Karpas-422 (cell line): ENCODE measurements around the gene CCL8. TPM values are rescaled to one million over a fixed set of nuclear protein-coding genes. Genes with fewer than 3 reads are reported as not detected.

Experiments
- DNase-seq: peaks from one replicate; pipeline ENCODE4 v3.0.0-alpha.2; 2015
- H2AFZ ChIP-seq: fragments of 200-600 bp; sonication (generic); 2 replicates; pipeline ENCODE4 v1.6.1; 2014; ENCODE audit warnings: antibody characterized with exemption, low read length, mixed read lengths
- H3K27ac ChIP-seq: fragments of 200-600 bp; sonication (generic); 2 replicates; pipeline ENCODE4 v1.5.1; 2014; ENCODE audit warnings: mild to moderate bottlenecking, low read length, moderate library complexity
- H3K27me3 ChIP-seq: fragments of 200-600 bp; sonication (generic); 2 replicates; pipeline ENCODE4 v1.6.1; 2014; ENCODE audit warnings: low read length, mixed read lengths
- H3K36me3 ChIP-seq: fragments of 200-600 bp; sonication (generic); 2 replicates; pipeline ENCODE4 v1.6.1; 2014; ENCODE audit warnings: low read length, mixed read lengths; ENCODE audit not compliant: insufficient read depth
- H3K4me1 ChIP-seq: fragments of 200-600 bp; sonication (generic); 2 replicates; pipeline ENCODE4 v1.6.1; 2014; ENCODE audit warnings: mild to moderate bottlenecking, low read length, mixed read lengths
- H3K4me2 ChIP-seq: fragments of 200-600 bp; sonication (generic); 2 replicates; pipeline ENCODE4 v1.6.1; 2014; ENCODE audit warnings: low read length, low read depth, mild to moderate bottlenecking; ENCODE audit not compliant: poor library complexity, severe bottlenecking
- H3K4me3 ChIP-seq: fragments of 200-600 bp; sonication (generic); 2 replicates; pipeline ENCODE4 v1.5.1; 2014; ENCODE audit warnings: mild to moderate bottlenecking, antibody characterized with exemption, low read length, mixed read lengths
- H3K79me2 ChIP-seq: fragments of 200-600 bp; sonication (generic); 2 replicates; pipeline ENCODE4 v1.6.1; 2014; ENCODE audit warnings: mild to moderate bottlenecking, low read length, mixed read lengths
- H3K9ac ChIP-seq: fragments of 200-600 bp; sonication (generic); 2 replicates; pipeline ENCODE4 v1.6.0; 2014; ENCODE audit warnings: low read length
- H3K9me2 ChIP-seq: fragments of 200-600 bp; sonication (generic), shearing (Covaris generic); replicated peaks from 2 replicates; pipeline ENCODE4 v1.6.0; 2014; ENCODE audit warnings: mild to moderate bottlenecking, low read length, moderate library complexity; ENCODE audit not compliant: insufficient read depth
- H3K9me3 ChIP-seq: fragments of 300-700, 200-600 bp; sonication (generic); 2 replicates; pipeline ENCODE4 v1.6.1; 2014; ENCODE audit warnings: low read length, mixed read lengths
- H4K20me1 ChIP-seq: fragments of 200-600 bp; sonication (generic); 2 replicates; pipeline ENCODE4 v1.6.1; 2014; ENCODE audit warnings: mild to moderate bottlenecking, antibody characterized with exemption, low read length, low read depth; ENCODE audit not compliant: insufficient read depth
- total RNA-seq: library from RNA; depleted of rRNA; stranded (reverse); fragments of >200 nt; shearing (Covaris generic); gene quantifications from 2 replicates; pipeline ENCODE4 v1.2.3, GENCODE V29; 2014; ENCODE audit warnings: low replicate concordance

The CCL8 gene
- total RNA-seq, 1 experiment from 2014 or later: not detected

DNA sequence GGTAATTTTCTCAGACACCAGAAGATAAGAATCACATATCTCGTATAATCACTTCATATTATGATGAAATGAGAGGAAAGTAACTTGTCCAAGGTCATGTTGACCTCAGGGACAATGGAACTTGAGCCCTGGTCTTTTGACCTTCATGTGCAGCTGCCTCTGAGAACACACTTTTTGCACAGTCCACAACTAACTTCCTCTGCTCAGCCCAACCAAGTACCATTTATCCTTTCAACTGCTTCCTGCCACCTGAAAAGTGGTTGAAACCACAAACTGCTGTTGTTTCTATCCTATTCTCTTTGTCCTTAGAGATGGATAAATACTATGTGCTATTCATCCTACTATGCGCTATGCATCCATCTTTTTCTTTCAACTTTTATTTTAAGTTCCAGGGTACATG, 46.1 kb downstream of the CCL8 start:
- Histone ChIP-seq H3K79me2 (no peaks in the 10 kb centered on the region), H4K20me1 (no peaks in the 10 kb centered on the region), H3K4me3 (no peak overlapping the region), H3K4me2 (no peak overlapping the region), H2AFZ (no peak overlapping the region), H3K36me3 (no peaks in the 10 kb centered on the region), H3K9ac (no peak overlapping the region), H3K27ac (no peak overlapping the region), H3K4me1 (no peaks in the 10 kb centered on the region), H3K9me3 (no peaks in the 10 kb centered on the region), H3K9me2 (no peaks in the 10 kb centered on the region), H3K27me3 (no peaks in the 10 kb centered on the region)
- no peak for DNase-seq

GRCh38 chr17:34366010-34366409, 46.8 kb downstream of the CCL8 start:
- H4K20me1 ChIP-seq: no peaks in the 10 kb centered on the region
- no peaks in the 10 kb centered on the region for H3K27me3 ChIP-seq
- H3K9me2 ChIP-seq: no peaks in the 10 kb centered on the region
- no peaks in the 10 kb centered on the region for H3K4me1 ChIP-seq
- no peaks in the 10 kb centered on the region for H3K79me2 ChIP-seq
- no peak for DNase-seq
- H2AFZ ChIP-seq: no peak overlapping the region
- no peak overlapping the region for H3K4me3 ChIP-seq
- no peak overlapping the region for H3K4me2 ChIP-seq
- H3K9ac ChIP-seq: no peak overlapping the region
- H3K27ac ChIP-seq: no peak overlapping the region
- no peaks in the 10 kb centered on the region for H3K36me3 ChIP-seq
- no peaks in the 10 kb centered on the region for H3K9me3 ChIP-seq

- Histone ChIP-seq H3K9me2 (no peaks in the 10 kb centered on the region), H3K9ac (no peak overlapping the region), H3K36me3 (no peaks in the 10 kb centered on the region), H3K27ac (no peak overlapping the region), H3K4me2 (no peak overlapping the region), H4K20me1 (no peaks in the 10 kb centered on the region), H3K4me3 (no peak overlapping the region), H3K9me3 (no peaks in the 10 kb centered on the region), H3K27me3 (no peaks in the 10 kb centered on the region), H3K79me2 (no peaks in the 10 kb centered on the region), H2AFZ (no peak overlapping the region), H3K4me1 (no peaks in the 10 kb centered on the region)
- no peak for DNase-seq
Measured at GRCh38 chr17:34366529-34367107, 47.4 kb downstream of the CCL8 start.

DNA sequence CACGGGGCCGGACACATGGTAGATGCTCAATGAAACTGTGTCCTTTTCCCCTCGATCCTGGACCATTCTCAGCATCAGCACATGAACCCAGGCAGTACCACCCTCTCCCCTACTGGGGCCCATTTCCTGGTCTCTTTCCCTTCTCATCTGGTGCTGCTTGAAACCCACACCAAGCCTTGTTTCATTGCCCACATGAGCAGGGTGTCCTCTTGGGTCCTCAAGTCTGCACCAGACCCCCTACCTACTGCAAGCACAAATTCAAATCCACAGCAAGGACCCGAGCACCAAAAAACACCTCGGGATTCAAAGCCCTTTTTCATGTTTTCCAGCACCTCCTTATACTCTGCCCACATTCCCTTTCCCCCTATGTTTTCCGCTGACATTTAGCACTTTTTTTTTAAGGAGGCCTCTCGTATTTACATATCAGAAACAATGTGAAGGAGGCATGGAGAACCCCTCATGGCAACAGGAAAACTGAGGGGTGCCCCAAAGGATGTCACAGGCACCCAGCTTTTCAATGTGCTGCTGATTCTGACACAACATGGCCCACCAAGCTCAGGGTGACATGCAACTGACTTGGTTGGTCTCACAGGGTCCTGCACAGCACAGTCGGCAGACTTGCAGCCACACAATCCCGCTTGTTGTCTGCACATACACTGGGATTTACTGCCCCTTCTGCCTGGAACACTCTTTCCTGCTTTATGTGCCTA, 48.4 kb downstream of the CCL8 start:
- Histone ChIP-seq H3K9me2 (no peaks in the 10 kb centered on the region), H3K27me3 (no peaks in the 10 kb centered on the region), H3K4me3 (no peak overlapping the region), H3K4me1 (no peaks in the 10 kb centered on the region), H3K36me3 (no peaks in the 10 kb centered on the region), H2AFZ (no peak overlapping the region), H3K79me2 (no peaks in the 10 kb centered on the region), H3K27ac (no peak overlapping the region), H4K20me1 (no peaks in the 10 kb centered on the region), H3K9ac (no peak overlapping the region), H3K4me2 (no peak overlapping the region), H3K9me3 (no peaks in the 10 kb centered on the region)
- no peak for DNase-seq

DNA sequence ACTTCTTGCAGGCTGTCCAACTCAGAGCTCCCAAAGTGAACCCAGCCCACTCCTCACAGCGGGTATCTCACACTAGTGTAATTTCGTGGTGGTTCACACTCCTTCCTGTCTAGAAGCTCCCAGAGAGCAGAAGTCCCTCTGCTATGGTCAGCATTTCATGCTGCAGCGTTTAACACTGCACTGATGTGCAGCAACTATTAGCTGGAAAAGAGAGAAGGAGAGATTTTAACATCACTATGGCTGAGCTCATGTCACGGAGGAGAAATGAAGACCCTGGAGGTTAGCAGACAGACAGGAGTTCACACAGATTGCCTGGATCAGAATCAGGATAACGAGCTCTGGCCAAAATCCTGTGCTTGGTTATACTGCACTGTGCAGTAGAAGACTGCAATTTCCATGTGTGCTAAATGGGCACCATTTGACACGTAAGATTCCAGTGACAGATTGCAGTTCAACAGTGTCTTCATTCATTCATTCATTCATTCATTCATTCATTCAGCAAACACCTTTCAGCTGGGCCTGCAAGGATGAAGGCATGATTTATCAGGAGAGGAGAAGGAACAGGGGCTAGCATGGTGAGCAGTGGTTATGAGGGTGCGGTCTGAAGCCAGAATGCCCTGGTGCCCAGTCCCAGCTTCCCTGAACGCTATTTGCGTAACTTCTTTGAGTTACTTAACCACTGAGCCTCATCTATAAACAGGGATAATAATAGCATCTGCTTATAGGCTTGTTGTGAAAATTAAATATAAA, 49.1 kb downstream of the CCL8 start:
- no peaks in the 10 kb centered on the region for H3K9me3 ChIP-seq
- H3K9me2 ChIP-seq: no peaks in the 10 kb centered on the region
- no peak overlapping the region for H3K27ac ChIP-seq
- no peak overlapping the region for H3K4me2 ChIP-seq
- DNase-seq: no peak
- no peaks in the 10 kb centered on the region for H3K27me3 ChIP-seq
- H3K9ac ChIP-seq: no peak overlapping the region
- no peaks in the 10 kb centered on the region for H3K4me1 ChIP-seq
- H2AFZ ChIP-seq: no peak overlapping the region
- no peaks in the 10 kb centered on the region for H3K36me3 ChIP-seq
- no peak overlapping the region for H3K4me3 ChIP-seq
- no peaks in the 10 kb centered on the region for H3K79me2 ChIP-seq
- no peaks in the 10 kb centered on the region for H4K20me1 ChIP-seq

DNA sequence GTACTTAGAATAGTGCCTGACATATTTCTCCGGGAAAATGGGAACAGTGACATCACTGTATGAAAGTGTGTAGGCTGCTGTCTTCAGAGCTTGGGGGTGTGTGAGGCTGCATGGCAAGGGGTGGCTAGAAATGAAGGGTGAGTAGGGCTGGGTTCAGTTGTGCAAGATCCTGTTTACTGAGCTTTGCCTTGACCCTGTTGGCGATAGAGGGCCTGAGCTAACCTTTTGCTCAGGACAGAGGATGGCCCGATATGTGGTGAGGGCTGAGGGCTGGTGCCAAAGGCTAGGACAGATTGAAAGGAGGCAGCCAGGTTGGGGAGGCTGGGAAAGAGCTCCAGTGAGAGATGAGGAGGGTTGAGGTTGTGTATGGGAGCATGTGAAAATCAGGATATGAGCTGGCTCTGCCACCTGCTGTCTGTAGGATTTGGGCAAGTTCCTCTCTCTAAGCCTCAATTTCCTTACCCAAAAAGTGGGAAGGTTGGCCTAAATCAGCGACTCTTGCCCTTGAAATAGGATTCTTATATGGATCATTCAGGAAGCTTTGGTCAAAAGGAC, 49.8 kb downstream of the CCL8 start:
- no peaks in the 10 kb centered on the region for H3K27me3 ChIP-seq
- H3K36me3 ChIP-seq: no peaks in the 10 kb centered on the region
- no peak overlapping the region for H2AFZ ChIP-seq
- H3K27ac ChIP-seq: no peak overlapping the region
- DNase-seq: no peak
- H3K4me2 ChIP-seq: no peak overlapping the region
- H3K9me2 ChIP-seq: no peaks in the 10 kb centered on the region
- H3K4me1 ChIP-seq: no peaks in the 10 kb centered on the region
- H3K4me3 ChIP-seq: no peak overlapping the region
- no peaks in the 10 kb centered on the region for H4K20me1 ChIP-seq
- no peak overlapping the region for H3K9ac ChIP-seq
- H3K79me2 ChIP-seq: no peaks in the 10 kb centered on the region
- no peaks in the 10 kb centered on the region for H3K9me3 ChIP-seq

- Histone ChIP-seq H3K9me3 (no peaks in the 10 kb centered on the region), H4K20me1 (no peaks in the 10 kb centered on the region), H3K9ac (no peak overlapping the region), H3K79me2 (no peaks in the 10 kb centered on the region), H3K4me2 (no peak overlapping the region), H3K4me3 (no peak overlapping the region), H3K9me2 (no peaks in the 10 kb centered on the region), H3K27me3 (no peaks in the 10 kb centered on the region), H3K4me1 (no peaks in the 10 kb centered on the region), H3K36me3 (no peaks in the 10 kb centered on the region), H3K27ac (no peak overlapping the region), H2AFZ (no peak overlapping the region)
- no peak for DNase-seq
Measured at GRCh38 chr17:34369571-34369970, 50.3 kb downstream of the CCL8 start.

- no peaks in the 10 kb centered on the region for H3K9me3 ChIP-seq
- no peaks in the 10 kb centered on the region for H3K27me3 ChIP-seq
- no peak for DNase-seq
- no peaks in the 10 kb centered on the region for H3K79me2 ChIP-seq
- no peaks in the 10 kb centered on the region for H3K4me1 ChIP-seq
- H2AFZ ChIP-seq: no peak overlapping the region
- H3K4me2 ChIP-seq: no peak overlapping the region
- no peak overlapping the region for H3K9ac ChIP-seq
- H3K36me3 ChIP-seq: no peaks in the 10 kb centered on the region
- H3K9me2 ChIP-seq: no peaks in the 10 kb centered on the region
- H3K4me3 ChIP-seq: no peak overlapping the region
- no peaks in the 10 kb centered on the region for H4K20me1 ChIP-seq
- H3K27ac ChIP-seq: no peak overlapping the region
Measured at GRCh38 chr17:34370376-34370996, 51.3 kb downstream of the CCL8 start.
